COR-L47 (cell line): ENCODE data around the gene SHISA8.
"Not testable (repeated sequence)": the region's sequence is repeated elsewhere in the genome, so short reads cannot be mapped to it uniquely, and the experiment has no call there.

Source experiments
- DNase-seq: peaks from one replicate; lab custom pipeline; 2025; lab: John Stamatoyannopoulos, UW

Gene SHISA8

DNA sequence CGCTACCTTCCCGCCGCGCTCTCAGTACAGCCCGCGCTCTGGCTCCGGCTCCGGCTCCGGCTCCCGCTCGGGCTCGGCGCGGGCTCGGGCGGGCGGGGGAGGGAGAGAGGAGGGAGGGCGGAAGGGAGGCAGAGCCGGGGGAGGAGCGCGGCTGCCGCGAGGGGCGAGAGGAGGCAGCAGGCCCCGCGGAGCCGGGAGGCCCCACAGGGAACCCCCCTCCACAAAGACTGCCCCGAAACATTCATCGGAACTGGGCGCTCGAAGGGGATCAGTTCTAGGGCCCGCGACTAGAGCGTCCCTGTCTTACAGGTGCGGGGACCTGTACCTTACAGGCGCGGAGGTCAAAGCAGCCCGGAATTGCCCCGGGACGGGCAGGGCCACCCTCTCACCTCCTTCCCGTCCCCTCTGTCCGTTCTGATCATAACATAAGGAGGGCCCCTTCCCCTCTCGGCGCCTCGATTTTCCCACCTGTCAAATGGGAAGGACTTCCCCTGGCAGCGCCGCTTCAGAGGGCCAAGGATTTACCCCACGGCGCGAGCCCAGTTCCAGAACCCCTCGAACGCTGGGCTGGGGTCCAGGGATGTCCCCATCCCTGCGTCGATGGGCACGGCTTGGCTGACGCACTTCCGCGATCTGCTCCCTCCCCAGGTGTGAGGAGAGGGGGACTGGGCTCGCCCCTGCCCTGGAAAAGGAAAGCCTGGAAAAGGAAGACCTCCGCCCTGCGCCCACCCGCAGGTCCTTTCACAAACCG lies at the start of gene SHISA8:
Gene SHISA8, minus strand, starts transcription at position 40 of the 751 bp plus-strand sequence. CDS start 407 bp downstream, outside the sequence.
- DNase-seq = peak; percentile 40

DNA sequence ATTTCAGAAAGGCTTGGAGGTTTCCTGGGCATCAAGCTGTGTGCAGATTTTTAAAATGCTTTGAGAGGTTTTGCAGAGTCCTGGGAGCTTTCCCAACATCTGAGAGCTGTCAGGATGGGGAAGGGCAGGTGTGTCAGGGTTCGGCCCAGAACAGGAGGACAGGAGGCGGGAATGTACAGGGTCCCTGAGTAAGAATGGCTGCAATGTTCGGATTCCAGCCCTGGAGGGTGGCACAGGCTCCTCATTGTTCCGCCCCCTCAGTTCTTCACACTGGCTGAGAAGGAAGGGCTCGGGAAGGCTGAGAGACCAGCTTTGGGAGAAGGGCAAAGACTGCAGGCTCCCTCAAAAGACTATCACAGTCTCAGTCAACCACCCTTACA lies 49.2 kb upstream of the SHISA8 start:
- DNase-seq = no peak

DNA sequence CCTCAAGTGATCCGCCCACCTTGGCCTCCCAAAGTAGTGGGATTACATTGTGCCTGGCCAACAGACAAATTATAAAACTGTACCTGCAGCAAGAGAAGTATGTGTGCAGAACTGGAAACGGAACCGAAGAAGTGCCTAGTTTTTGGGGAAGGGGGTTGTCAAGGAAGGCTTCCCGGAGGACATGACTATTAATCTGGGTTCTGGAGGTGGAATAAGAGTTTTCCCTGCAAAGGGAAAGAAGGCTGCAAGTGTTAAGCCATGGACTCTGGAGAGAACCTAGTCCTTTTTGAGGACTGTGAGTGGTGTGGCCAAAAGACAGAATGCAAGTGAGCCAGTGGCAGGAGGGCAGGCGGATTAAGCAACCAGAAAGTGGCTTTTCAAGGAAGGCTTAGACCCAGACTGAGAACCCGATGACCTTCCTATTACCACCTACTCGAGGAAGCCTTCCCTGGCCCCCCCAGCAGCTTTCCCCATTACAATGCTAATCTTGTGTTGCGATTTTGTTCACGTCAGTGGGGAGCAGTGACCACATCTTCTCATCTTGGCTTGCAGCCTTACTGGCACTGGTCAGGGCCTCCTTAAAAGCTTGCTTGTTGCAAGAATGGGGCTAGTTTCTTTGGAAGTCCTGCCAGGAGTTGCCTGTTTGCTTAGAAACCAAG lies 48.7 kb upstream of the SHISA8 start:
- DNase-seq = no peak

DNA sequence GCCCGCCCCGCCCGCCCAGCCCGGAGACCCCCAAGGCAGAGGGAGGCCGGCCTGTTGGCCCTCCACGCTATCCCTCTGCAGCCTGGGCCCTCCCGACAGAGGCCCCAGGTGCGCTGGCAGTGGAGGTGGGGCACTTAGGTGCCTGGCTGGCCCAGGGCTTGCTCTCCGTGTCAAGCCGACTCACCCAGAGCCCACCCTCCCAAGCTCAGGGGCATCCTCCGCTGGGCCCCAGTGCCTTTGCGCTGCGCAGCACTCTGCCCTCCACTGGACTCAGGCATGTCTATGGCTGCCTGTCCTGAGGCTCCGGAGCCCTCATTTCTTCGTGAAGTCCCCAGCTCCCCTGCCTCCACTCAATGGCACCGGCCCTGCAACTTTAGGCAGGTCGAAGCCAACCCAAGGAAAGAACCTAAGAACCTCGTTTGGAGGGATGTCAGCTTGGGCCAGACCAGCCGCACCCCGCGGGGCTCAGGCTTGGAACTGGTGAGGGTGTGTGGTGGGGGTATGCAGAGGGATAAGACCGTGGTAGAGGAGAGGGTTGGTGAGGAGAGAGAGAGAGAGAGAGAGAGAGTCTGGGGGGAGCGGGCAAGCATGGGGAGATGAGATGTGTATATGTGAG lies 43.2 kb upstream of the SHISA8 start:
- DNase-seq = no peak

DNA sequence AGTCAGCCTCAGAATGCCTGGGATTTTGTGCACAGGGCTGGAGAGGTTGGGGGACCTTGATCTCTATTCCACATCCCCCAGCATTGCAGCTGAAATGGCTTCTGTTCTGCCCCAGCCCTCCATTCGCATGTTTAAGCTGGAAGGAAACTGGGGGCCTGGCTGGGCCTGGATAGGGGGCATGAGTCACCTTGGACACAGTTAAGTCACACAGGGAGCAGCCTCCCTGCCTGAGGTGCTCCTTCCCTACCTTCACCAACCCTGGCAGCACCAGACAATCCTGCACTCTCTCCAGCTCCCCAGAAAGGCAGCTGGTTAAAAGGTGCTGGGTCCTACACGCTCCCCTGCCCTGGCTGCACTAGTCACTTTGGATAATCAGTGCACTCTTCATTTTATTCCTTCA lies 37.8 kb upstream of the SHISA8 start:
- no peak for DNase-seq

DNA sequence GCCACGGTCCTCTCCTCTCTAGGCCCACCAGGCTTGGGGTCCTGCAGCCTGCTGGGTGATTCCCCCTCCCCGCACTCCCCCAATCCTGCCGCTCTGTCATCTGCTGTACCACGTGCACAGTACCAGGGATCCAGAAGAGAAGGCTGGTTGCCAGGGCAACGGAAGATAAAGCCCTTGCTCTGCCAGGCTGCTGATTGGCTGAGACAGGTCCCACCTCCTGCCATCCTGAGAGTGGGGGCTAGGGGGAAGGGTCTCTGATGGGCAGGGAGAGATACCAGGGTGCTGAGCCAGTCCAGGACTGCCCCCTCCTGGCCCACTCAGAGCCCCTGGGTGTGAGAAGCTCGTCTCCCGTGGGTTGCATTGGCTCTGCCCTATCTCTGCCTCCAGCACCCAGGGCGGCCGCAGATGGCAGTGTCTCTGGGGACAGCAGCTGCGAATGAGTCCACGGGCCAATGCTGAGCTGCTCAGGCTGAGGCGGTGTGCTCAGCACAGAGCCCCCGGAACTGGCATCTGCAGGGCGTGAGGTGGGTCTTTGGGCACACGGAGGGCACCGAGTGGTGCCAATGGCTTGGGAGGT lies 37.1 kb upstream of the SHISA8 start, which contains the start of gene SMIM45:
Gene SMIM45, plus strand, starts transcription at position 253 of the 577 bp plus-strand sequence.
- peak; percentile 86 for DNase-seq

DNA sequence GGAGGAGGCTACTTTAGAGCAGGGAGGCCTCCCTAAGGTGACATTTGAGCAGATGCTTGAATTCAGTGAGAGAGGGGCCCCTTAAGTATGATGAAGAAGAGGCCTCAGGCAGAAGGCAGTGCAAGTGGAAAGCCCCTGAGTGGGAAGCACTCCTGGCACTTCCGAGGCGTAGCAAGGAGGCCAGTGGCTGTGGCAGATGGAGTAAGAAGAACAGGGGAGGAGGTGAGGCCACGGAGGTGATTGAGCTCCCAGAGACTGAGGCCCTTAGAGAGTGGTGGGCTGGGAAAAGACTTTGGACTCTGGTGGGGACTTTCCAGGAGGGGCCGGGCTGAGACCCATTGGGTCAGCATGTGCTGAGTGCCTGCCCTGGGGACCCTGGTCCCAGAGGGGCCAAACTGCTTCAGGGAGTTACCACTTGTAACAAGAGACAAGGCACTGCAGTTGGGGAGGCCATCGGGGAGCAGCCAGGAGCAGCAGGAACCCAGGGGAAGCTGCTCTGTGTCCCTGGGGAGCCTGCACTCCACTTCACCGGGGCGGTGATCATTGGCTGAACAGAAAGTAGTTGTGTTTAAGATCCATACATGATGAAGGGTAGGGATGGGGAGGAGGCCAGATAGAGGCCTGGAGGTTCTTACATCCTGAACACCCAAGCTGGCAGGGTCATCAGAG lies 34.6 kb upstream of the SHISA8 start:
- no peak for DNase-seq

DNA sequence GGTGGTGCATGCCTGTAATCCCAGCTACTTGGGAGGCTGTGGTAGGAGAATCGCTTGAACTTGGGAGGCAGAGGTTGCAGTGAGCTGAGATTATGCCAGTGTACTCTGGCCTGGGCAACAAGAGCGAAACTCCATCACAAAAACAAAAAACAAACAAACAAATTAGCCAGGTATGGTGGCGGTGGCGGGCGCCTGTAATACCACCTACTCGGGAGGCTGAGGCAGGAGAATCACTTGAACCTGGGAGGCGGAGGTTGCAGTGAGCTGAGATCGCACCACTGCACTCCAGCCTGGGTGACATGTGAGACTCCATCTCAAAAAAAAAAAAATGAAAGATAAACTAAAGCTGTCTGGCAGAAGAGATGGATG lies 34.0 kb upstream of the SHISA8 start:
- not testable (repeated sequence) for DNase-seq

DNA sequence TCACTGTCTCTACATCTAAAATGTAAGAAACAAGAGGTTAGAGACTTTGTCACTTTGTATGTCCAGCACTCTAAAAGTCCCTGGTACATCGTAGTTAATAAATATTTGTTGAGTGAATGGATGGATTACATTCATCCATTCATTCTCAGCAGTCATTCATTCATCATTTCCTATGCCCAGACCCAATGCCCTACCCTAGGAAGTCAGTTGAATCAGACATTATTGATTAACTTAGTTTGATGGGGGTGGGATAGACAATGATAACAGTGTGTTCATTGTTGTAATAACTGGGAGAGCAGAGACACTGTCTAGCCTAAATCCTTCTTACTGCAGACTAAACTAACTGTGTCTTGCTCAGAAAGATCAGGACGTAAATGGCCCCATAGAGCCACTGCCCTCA lies 33.3 kb upstream of the SHISA8 start:
- no peak for DNase-seq

DNA sequence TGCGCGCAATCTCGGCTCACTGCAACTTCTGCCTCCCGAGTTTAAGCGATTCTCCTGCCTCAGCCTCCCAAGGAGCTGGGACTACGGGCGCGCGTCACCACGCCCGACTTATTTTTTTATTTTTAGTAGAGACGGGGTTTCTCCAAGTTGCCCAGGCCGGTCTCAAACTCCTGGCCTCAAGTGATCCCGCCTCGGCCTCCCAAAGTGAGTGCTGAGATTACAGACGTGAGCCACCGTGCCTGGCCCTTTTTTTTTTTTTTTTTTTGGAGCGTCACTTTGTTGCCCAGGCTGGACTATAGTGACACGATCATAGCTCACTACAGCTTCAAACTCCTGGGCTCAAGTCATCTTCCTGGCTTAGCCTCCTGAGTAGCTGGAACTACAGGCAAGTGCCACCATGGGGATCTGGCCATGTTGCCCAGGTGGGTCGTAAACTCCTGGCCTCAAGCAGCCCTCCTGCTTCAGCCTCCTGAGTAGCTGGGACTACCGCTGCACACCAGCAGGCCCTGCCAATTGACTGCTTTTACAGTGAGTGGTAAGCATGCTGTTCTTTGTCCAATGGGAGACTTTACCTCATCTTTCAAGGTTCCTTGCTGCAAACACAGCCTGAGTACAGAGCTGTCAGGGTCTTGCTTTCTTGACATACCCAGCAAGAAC lies 32.7 kb upstream of the SHISA8 start:
- no peak for DNase-seq

DNA sequence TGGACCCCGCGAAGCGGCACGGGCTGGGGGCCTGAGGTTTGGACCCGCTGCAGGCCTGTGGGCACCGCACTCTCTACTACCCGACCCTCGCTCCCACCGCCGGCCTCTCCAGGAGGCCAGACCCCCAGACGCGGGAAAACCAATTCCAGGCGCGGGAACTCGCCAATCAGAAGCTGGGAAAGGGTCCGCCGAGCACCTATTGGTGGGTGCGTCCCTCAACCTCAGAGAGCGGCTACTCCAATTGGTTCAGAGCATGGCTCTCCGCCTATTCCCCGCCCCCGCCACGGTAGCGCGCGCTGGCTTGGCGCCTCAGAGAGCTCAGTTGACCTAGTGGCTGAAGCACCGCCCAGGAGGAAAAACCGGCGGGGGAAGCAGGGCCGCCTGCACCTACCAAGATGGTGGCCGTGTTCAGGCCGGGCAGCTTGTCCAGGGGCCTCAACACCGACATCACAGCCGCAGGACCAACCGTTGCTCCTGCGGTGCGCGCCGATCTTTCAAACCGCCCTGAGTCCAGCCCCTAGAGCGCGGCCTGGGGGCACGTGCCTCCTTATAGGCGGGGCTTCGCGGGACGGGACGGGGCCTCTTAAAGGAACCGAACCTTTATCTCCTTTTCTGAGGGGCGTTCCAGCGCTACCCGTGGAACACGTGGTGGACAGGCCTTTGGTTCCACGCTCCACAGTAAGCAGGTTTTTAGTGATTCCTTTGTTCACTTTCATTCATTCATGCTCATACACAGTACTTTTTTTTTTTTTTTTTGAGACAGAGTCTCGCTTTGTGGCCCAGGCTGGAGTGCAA lies 32.0 kb upstream of the SHISA8 start, which contains the start of gene CENPM:
Gene CENPM, minus strand, starts transcription at position 524 of the 795 bp plus-strand sequence. Its CDS starts 76 bp downstream, at position 448.
- peak; percentile 97 for DNase-seq

DNA sequence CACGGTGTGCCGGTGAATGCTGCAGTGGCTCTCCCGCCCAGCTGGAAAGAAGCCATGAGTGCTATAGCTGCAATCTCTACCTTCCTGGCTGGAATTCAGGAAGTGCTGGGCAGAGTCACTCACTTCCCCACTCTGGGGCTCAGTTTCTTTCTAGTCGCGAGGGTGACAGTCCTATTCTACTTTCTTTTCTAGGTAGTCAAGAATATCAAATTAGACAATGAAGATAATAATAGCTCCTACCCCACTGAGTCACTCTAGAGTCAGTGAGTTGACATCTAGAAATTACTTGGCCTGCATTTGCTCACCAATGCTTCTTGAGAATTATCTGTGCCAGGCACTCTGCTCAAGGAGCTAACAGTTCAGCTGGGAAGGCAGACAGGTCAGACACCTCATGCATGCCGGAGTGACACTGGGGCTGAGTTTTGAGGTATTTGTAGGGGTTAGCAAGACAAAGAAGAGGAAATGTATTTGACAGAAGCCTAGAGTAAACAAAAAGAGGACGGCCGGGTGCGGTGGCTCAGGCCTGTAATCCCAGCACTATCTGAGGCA lies 28.9 kb upstream of the SHISA8 start:
- DNase-seq = no peak

DNA sequence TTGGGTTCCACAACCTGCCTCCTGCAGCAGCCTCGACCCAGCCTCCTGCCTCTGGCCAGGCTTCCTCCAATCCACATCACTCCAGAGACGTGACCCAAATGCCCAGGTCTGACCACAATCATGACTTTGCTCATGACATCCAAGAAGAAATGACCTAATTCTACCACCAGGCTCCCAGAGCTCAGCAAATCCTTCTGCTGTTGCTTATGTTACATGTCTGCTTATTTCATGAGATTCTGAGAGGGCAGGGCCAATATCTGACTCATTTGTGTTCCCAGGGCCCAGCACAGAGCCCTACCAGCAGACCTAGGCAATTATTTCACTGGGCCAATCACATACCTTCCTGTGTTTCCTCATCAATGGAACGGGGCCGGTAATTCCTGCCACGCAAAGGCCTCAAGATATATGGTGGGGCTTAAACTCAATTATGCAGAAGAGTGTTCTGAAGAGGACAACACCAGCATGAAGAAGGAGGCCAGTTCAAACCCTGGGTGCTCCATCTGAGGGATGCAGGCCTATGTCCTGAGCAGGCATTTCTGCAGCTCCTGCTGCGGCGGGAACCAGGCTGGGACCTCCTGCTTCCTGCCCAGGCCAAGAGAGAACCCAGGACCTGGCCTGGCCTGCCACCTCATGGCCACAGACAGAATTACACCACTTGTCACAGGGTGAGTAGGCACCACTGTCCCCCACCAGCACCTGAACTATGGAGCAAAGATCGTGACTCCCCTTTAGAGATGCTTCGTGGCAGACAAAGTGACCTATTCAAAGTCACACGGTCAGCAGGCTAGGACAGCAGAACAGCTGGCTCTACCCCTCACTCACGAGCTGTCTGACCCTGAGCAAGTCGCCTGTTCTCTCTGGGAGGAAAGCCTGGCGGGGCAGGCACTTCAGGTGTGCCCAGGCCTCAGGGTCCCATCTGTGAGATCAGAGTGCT lies 26.2 kb upstream of the SHISA8 start:
- peak; percentile 16 for DNase-seq

DNA sequence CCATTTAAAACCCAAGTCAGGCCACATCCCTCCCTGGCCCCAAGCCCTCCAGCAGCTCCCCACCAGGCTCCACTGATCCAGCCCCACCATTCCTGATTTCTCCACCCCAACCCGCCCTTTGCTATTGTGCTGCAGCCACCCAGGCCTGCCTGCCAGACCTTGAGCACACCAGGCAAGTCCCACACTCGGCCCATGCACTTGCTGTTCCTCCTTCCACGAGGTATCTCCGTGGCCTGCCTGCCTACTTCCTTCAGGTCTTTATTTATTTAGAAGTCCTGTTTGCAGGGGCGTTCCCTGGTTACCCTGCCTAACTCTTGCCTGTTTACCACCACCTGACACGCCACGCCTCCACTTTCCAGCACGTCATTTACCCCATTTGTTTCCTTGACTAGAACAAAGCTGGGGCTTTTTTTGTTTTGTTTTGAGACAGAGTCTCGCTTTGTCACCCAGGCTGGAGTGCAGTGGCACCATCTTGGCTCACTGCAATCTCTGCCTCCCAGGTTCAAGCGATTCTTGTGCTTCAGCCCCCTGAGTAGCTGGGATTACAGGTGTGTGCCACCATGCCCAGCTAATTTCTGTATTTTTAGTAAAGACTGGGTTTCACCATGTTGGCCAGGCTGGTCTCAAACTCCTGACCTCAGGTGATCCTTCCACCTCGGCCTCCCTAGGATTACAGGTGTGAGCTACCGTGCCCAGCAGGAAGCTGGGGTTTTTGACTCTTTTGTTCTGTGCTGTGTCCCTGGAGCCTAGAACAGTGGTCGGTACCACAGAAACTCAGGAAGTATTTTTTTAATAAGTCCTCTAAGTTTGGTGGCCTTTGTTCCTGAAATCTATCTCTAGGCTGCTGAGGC lies 25.3 kb upstream of the SHISA8 start:
- peak; percentile 70 for DNase-seq

DNA sequence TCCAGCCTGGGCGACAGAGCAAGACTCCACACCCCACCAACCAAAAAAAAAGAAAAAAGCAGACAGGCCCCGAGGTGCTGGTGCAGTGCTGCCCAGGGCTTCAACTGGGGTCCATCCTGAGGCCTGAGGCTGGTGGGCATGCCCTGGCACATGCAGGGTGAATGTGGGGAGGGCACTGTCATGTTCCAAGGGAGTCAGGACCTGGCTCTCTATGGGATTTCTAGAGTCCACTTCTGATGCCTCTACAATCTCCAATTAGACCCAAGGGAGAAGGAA lies 22.0 kb upstream of the SHISA8 start:
- no peak for DNase-seq

DNA sequence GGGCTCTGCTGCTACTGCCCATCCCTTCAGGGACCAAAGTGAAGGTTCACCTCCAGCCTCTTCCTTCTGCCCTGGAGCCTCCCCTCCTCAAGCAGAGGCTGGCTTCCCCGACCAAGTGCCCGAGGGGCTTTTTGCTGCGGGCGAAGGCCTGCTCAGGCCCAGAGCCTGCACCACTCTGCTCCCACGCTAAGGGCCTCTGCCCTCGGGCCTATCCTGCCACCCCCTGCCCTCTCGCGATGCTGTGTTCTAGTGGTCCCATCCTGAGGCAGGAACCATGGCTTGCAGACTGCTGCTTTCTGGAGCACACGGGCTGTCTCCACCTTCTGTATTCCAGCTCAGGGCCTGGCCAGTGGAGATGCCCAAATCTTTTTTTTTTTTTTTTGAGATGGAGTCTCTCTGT lies 20.6 kb upstream of the SHISA8 start:
- DNase-seq = no peak

DNA sequence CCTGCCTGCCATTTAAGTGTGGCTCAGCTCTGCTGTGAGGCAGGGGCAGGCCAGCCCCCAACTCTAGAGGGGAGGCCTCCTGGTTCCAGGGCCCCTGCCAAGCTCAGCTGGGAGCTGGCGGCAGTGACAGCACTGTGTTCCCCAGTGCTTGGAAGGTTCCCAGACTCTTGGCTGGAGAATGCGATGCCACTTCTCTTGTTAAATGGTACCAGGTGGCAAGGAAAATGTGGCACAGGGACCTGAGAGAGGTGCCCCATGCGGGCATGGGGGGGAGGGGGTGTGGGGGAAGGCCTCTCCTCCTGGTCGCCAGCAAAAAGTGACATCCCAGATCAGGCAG lies 20.1 kb upstream of the SHISA8 start:
- no peak for DNase-seq

DNA sequence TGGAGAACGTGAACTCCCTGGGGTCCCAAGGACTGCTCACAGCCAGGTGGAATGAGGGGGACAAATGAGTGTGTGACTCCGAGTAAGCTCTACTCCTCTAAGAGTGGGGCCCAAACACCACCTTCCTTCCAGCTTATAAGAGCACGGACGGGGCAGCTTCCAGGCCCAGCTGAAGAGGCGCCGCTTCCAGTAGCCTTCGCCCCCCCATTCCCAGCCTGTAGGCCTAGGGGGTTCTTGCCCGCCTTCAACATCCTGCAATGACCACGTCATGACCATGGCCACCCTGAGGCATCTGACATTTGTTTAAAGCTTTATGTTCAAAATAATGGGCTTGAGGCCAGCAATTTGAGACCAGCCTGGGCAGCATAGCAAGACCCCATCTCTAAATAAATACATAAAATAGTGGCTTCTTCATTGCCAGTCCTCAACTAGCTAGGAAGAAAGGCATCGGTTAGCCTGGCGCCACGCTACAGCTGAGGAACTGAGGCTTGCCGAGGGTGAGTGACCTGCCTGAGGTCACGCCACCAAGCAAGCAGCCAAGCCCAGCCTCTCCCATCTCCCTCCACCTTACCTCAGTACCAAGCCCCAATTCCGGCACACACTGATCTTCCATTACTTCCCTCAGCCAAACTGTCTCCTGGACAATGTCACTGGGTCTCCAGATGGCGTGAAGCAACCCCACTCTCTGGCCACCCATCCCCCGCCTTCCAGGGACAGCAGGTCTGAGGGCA lies 19.6 kb upstream of the SHISA8 start:
- DNase-seq = no peak
